ENCODE results near the gene ATG9B.

Gene ATG9B

GRCh38 chr7:150977382-150978125 is 46.7 kb downstream of the ATG9B start:
- no peak for DNase-seq

DNA sequence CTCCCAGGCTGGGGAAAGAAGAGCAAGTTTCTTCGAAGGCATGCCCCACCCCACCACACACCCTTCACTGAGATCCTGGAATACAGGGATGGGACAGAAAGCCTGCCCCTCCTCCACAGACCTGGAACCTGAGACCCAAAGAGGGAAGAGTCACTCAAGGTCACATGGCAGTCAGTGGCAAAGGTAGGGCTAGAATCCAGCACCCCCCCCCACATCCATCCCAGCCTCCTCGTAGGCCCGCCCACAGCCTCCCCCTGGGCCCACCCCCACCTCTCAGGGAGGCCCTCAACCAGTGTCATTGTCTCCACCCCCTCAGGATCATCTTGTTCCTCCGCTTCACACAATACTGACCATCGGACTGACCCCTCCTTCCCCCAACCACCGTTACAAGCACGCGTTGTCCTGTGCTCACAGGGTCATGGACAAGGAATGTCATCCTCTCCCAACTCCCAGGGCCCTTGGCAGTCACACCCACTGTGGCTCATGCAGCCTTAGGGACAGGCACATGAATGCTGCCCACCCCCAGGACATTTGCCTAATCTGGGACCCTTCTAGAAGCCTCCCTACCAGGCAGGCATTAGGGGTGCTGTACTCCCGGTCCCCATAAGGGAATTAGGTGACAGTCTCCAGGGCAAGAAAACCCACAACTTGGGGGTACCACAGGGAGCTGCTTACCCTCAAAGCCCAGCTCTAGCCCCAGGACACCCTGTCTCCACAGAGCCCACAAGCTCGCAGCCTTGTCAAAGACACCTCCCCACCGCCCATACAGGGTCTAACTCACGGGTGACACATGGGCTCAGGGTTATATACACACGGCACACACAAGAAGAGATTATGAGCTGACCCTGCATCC is 47.5 kb downstream of the ATG9B start:
- DNase-seq: no peak

- no peak for DNase-seq
These were observed 48.6 kb downstream of the ATG9B start for GRCh38 chr7:150975536-150976319.

GRCh38 chr7:150974468-150975391 is 49.6 kb downstream of the ATG9B start:
- peak in 2 of 4 experiments; percentile 32 to 38 for DNase-seq

DNA sequence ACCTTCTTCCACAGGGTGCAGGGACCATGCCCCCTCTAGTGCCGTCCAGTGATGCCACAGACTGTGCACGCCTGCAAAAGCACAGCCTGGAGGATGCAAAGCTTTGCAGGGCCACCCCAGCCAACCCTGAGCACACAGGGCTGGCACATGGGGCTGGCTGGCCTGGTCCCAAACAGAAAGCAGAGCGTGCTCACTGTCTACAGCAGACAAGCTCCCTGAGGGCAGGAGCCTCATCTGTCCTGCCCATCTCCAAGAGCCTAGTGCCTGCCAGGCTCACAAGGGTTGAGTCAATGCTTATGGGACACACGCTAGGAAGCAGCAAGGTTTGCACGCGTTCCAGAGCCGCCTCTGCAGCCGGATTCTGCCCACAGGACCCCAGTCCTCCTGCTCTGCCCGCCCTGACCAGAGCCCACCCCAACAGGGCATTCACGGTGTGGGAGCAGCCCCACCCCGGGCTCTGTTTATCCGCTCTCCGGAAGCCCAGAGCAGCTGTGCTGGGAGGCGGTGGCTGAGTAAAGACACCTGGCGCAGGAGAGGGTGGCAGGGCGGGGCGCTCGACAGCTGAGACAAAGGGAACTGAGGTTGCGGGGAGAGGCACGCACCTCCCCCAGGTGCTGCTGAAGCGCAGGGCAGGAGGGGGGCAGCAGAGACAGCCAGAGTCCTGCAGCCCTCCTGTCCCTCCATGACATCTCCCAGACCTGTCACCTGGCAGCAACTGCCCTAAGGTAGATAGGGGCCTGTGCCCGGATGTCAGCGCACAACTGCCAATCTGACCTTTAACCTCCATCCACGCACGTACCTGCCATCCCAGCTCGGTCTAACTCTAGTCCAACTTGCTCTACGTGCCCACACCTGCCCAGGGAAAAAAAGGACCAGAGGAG is 50.5 kb downstream of the ATG9B start:
- DNase-seq: no peak

- DNase-seq: no peak
These were observed 51.6 kb downstream of the ATG9B start for GRCh38 chr7:150972741-150973140.

GRCh38 chr7:150972023-150972468 is 52.2 kb downstream of the ATG9B start:
- no peak for DNase-seq

DNA sequence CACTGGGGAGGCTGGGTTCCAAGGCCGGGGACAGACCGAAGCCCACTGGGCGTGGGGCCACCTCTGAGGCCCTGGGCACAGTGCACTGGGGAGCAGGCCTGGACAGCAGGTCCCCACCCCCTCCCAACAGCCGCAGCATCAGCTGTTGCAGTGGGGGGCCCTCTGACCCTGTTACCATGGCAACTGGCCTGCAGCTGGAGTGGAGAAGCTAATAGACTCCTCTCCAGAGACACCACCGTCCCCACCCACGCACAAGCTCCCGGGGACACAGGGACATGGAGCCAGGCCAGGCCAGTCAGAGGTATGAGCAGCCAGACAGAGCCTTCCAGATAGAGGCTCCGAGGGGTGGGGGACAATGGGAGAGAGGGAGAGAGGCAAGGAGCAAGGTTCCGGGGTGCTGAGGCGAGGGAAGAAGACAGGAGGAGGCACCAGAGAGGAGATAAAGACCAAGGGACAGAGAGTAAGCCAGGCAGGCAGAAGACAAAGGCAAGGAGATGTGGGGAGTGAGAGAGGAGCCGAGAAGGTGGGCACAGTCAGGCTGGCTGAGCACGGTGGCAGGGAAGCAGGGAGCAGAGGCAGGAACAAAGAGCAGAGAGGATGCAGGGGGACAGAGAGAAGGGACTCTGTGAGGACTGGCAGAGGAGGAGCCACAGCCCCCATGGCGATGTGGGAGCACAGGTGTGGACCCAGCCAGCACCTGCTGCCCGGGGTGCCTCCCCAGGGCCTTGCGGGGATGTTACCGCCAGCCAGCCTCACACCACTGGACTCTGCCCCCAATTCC is 52.9 kb downstream of the ATG9B start:
- DNase-seq: no peak

- DNase-seq: no peak
These were observed 53.9 kb downstream of the ATG9B start for GRCh38 chr7:150970424-150970823.

- DNase-seq: no peak
These were observed 54.8 kb downstream of the ATG9B start for GRCh38 chr7:150969475-150969874.

GRCh38 chr7:150968734-150969372 is 55.4 kb downstream of the ATG9B start:
- DNase-seq: no peak

DNA sequence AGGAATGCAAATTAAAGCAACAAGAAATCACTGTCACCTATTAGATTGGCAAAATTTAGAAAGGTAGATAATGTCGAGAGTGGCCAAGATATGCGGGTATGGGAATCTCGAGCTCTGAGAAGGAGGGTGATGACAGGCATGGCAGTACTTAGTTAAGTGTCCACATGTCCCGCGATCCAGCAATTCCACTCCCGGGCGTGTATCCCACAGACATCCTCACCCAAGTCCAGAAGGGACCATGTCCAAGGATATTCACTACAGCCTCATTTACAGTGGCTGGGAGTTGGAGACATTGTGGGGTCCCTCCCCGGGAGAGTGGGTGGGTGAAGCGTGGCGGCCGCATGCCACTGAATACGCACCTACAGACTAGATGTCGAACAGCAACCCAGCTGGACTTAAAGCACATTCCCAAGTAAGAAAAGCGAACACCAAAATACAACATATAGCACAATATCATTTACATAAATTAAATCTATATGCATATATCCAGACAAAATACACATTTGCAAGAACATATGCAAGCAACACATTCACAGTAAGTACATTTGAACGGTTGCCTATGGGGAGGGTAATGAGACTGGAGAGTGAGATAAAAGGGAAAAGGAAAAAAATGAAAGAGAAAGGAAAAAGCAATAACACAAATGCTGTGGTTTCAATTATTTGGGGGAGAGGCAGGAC is 56.1 kb downstream of the ATG9B start:
- DNase-seq: no peak

- DNase-seq: no peak
These were observed 56.9 kb downstream of the ATG9B start for GRCh38 chr7:150967349-150967748.

GRCh38 chr7:150966002-150966401 is 58.3 kb downstream of the ATG9B start:
- DNase-seq: no peak

DNA sequence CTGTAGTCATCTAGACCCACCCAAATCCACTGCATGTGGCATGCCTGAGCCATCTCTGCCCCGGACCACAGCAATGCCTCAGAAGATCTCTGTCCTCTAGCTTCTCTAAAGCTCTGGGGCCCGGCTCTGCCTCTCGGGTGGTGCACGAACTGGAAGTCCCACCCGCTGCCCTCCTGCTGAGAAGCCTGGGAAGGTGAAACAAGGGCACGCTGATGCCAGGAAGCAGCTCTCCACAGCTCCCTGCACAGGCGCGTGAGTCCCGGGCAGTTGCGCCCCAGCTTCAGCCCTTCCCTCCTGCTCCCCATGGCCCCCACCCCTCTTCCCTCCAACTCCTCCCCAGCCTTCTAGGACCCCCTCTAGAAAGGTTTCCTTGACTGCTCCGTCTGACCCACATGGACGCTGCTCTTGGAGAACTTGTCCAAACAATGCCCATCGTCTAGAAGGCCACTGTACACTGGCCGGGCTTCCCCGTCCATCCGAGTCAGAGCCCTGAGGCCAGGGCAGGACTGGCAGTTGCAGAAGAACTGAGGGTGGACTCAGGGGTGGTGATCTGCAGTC is 58.9 kb downstream of the ATG9B start:
- DNase-seq: no peak
